Renal cortex interstitium (tissue), 11 donors: Measurements from ENCODE around the gene SIRPB1. TPM values are rescaled to one million over a fixed set of nuclear protein-coding genes. Genes with fewer than 3 reads are reported as not detected.
"Not testable (repeated sequence)": the region's sequence is repeated elsewhere in the genome, so short reads cannot be mapped to it uniquely, and the experiment has no call there.

Experiments used
- DNase-seq, 11 donors: peaks; one replicate each; pipeline ENCODE4 v3.0.0-alpha.2; 2013; ENCODE audit warnings: low read depth in 9 of 11, low spot score in 4 of 11; ENCODE audit errors: extremely low read depth in 1 of 11
- polyA plus RNA-seq, 3 donors: library from polyadenylated mRNA; unstranded; fragments of 120-200 nt; gene quantifications; one replicate each; pipeline ENCODE4 v1.2.1, GENCODE V29; 2013; ENCODE audit not compliant: insufficient read length in 3 of 3

Gene SIRPB1
- polyA plus RNA-seq, 3 donors = 0.56 to 1.5 (median 1.1) TPM

- DNase-seq = no peak
Observed at GRCh38 chr20:1618954-1619540, 762 bp downstream of the SIRPB1 start.

DNA sequence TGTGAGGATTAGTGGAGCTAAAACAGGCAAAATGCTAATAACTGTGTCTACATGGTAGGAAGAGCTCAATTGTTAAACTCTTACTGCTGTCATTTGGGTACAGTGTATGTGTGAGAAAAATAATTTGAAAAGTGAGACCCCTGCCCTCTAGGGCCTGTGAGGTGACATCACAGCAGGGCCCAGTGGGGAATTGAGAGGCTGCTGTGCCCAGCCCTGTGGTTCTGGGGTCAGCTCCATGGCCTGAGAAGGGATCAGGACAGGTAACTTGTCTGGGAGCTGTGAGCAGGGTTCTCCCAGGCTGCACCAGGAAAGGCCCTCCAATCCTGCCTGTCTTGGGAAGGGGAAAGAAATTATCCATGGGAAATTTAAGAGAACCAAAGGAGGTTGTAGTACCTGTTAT lies 1.3 kb downstream of the SIRPB1 start:
- DNase-seq = no peak

DNA sequence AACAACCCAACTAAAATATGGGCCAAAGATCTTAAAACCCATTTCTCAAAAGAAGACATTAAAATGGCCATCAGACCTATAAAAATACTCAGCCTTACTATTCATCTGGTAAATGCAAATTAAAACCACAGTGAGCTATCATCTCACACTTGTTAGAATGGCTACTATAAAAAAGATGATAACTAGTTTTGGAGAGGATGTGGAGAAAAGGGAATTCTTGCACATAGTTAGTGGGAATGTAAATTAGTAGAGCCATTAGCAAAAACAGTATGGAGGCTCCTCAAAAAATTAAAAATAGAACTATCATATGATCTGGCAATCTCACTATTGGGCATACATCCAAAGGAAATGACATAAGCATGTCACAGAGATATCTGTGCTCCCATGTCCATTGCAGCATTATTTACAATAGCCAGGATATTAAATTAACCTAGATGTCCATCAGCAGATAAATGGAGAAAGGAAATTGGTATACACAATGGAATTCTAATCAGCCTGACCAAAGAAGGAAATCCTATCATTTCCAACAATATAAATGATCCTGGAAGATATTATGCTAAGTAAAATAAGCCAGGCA lies 2.9 kb downstream of the SIRPB1 start:
- DNase-seq = no peak

GRCh38 chr20:1610404-1610803 lies 9.4 kb downstream of the SIRPB1 start:
- DNase-seq = not testable (repeated sequence)

- DNase-seq = not testable (repeated sequence)
Observed at GRCh38 chr20:1608678-1609347, 11.0 kb downstream of the SIRPB1 start.

DNA sequence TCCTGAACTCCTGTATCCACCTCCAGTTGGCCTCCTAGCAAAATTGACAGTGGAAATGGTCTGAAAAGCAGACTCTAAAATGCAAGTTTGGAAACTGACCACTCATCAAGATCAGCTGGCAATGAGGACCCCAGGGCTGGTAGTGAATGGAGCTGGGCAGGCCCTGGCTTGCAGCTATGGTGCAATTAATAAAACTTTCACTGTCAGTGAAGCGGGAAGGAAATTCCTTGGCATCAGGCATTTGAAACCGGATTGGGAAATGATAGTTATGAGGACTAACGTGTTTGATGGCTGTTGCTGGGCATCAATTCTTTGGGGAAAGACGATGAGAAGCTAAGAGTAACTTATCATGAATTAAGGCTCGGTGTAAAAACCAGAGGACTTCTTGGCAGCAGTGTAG lies 19.1 kb downstream of the SIRPB1 start:
- no peak for DNase-seq

GRCh38 chr20:1595333-1595732 lies 24.5 kb downstream of the SIRPB1 start:
- no peak for DNase-seq

DNA sequence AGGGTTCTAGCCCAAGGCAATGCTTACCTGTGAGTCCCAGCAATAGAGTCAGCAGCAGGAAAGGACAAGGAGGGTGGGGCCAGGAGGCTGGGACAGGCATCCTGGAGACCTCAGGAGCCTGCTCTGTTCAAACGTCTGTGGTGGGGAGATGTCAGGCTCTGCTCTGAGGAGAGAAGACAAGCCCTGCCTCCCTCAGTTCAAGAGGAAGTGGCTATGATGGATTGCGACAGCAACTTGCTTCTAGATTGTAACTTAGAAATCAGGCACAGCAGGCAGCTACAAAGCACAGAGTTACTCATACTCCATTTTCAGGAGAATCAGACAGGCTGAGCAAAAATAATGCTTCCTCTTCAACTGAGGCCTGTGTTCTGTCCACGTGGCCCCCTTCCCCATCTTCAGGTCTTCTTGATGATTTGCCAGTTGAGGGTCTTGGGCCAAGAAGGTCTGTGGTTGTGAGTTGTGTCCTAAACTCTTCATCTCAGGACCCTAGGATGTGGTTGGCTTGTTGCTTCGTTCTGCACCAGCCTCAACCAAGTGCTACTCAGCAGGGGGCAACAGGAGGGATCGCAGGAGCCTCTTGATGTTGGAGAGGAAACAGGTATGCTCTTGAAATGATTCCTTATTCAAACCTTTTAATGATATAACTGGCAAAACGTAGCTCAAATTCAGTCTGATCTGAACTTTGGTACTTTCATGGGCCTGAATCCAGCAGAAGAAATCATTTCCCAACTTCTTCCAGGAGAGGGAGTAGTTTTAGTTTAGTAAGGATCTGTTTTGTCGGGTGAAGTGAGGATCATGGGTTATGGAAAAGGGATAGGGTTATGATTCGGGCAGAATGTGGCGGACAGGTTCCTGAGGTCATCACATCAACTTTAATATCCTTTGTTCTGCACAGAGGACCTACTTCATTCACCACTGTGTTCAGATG lies 31.0 kb downstream of the SIRPB1 start:
- DNase-seq = no peak

DNA sequence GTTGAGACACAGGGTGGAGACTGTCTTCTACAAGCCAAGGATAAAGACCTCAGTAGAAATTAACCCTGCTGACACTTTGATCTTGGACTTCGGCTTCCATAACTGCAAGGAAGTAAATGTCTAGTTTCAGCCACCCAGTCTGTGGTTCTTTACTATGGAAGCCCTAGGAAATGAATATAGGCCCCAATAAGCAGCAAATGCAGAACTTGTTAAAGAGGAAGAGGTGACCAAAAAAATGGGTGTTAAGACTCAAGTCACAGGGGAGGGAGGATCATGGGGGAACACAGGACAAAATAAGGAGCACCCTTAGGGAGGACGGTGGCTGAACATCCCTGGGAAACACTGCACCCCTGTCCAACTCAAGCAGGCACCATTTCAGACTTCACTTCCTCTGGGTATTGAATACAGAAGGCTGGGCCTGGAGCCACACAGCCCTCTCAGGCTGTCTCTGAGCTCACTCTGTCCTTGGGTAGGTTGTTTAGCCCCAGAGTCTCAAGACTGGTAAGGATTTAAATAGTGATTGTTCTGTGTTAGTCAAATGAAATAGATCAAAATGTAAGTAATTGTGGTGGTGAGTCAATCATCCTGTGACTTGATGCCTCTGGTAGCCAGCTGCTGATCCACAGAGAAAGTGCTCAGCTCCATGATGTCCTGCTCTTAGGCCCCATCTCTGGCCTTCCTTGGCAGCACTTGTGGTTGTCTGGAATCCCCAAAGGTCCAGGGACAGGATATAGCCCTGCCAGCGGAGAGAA lies 31.9 kb downstream of the SIRPB1 start:
- no peak for DNase-seq

- DNase-seq = no peak
Observed at GRCh38 chr20:1579488-1579887, 40.3 kb downstream of the SIRPB1 start.

- no peak for DNase-seq
Observed at GRCh38 chr20:1577906-1578305, 41.9 kb downstream of the SIRPB1 start.

GRCh38 chr20:1577313-1577712 lies 42.5 kb downstream of the SIRPB1 start:
- not testable (repeated sequence) for DNase-seq

GRCh38 chr20:1576641-1577040 lies 43.2 kb downstream of the SIRPB1 start:
- DNase-seq = no peak

- not testable (repeated sequence) for DNase-seq
Observed at GRCh38 chr20:1576003-1576402, 43.8 kb downstream of the SIRPB1 start.

- not testable (repeated sequence) for DNase-seq
Observed at GRCh38 chr20:1571583-1571982, 48.2 kb downstream of the SIRPB1 start.
